Muscle of leg (tissue), 11 donors: Measurements from ENCODE around the gene IKZF1. TPM values are rescaled to one million over a fixed set of nuclear protein-coding genes. Genes with fewer than 3 reads are reported as not detected.

Source experiments
- DNase-seq: peaks from one replicate; pipeline ENCODE4 v3.0.0; 2013
- H3K27ac ChIP-seq: one replicate; pipeline ENCODE4 v1.5.1; 2013; ENCODE audit warnings: mild to moderate bottlenecking, low read length, control low read depth
- H3K27me3 ChIP-seq: one replicate; pipeline ENCODE4 v1.6.1; 2013; ENCODE audit warnings: low read length; ENCODE audit not compliant: control insufficient read depth, insufficient read depth
- H3K36me3 ChIP-seq: one replicate; pipeline ENCODE4 v1.6.1; 2013; ENCODE audit warnings: low read length; ENCODE audit not compliant: control insufficient read depth, insufficient read depth
- H3K4me1 ChIP-seq: one replicate; pipeline ENCODE4 v1.6.1; 2013; ENCODE audit warnings: low read length; ENCODE audit not compliant: control insufficient read depth, insufficient read depth
- H3K4me3 ChIP-seq: one replicate; pipeline ENCODE4 v1.5.1; 2013; ENCODE audit warnings: low read length, control low read depth
- H3K9me3 ChIP-seq: replicated peaks from 2 replicates; pipeline ENCODE4 v1.6.1; 2013; ENCODE audit warnings: low read depth, low read length; ENCODE audit not compliant: control insufficient read depth
- WGBS: methylation state at CpG from one replicate; pipeline ENCODE4 v1.1.5; 2013; ENCODE audit warnings: missing lambda C conversion rate; ENCODE audit not compliant: insufficient coverage; 5-methylcytosine and 5-hydroxymethylcytosine counted together
- polyA plus RNA-seq, 8 donors: library from polyadenylated mRNA; unstranded; fragments of 120-200 nt; gene quantifications; one replicate each; pipeline versions ENCODE4 v1.2.1 to v1.2.3, GENCODE V29; 2013; ENCODE audit warnings: inconsistent platforms in 1 of 8, low replicate concordance in 1 of 8; ENCODE audit not compliant: insufficient read length in 8 of 8, insufficient read depth in 1 of 8
- total RNA-seq: library from RNA; stranded (reverse); fragments of 120-200 nt; gene quantifications from one replicate; pipeline ENCODE4 v1.2.4, GENCODE V29; 2013

IKZF1 gene
- total and polyA plus RNA-seq, 9 donors, result 1.1 to 2.1 (median 1.6) TPM

DNA sequence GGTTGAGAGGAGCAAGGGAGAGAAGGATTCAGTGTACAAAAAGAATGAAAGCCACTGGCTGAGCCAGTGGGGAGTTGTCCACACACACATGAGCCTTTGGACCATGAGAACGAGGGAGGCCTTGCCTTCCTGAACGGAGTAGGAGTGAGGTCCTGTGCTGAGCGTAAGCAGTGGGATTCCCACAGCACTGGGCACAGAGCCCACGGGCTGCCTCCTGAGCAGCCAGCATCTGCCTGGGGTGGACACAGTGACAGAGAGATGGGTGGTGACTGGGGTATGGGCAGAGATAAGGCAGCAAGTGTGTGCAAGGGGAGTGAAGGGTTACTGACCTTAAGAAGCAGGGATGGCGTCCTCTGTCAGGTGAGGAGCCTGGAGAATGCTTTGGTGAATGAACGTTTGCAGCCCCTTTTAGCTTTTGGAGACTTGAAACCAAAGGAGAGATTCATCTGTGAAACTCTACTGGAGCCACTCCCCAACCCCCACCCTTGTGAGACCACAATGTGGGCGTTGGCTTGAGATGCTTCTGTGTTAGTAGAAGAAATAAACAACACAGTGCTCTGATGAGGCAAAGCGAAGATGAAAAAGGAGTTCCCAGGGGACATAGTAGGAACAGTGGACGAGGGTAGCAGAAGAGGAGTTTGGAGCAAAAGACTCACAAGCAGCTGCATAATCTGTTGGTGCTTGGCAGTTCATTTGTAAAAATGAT, 89.2 kb downstream of the IKZF1 start:
- DNase-seq, result no peak
- Histone ChIP-seq H3K27me3 (peaks cover 4% of the 10 kb centered on the region), H3K27ac (no peak overlapping the region), H3K9me3 (no peaks in the 10 kb centered on the region), H3K36me3 (no peaks in the 10 kb centered on the region), H3K4me3 (no peak overlapping the region), H3K4me1 (no peaks in the 10 kb centered on the region)
- 71% methylated on average over 5 of the region's 9 CpGs for WGBS

DNA sequence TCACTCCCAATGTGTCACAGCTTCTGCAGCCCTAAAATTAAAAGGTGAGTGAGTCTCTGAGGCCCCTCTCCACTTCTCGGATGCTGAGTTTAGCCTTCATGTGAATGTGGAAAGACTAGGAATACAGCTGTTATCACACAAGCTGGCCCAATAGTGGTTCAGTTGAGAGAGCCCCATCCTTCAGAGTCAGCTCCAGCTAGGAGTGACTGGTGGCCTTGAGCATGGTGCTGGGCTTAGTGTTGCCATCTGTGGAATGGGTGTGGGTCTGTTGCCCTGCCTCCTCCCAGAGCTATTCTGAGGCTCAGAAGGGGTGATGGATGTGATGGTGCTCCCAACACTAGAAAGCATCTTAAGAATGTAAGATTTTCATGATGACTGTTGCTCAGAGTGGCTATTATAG, 89.8 kb downstream of the IKZF1 start:
- Histone ChIP-seq H3K4me3 (no peak overlapping the region), H3K36me3 (no peaks in the 10 kb centered on the region), H3K4me1 (no peaks in the 10 kb centered on the region), H3K9me3 (no peaks in the 10 kb centered on the region), H3K27me3 (peaks cover 4% of the 10 kb centered on the region), H3K27ac (no peak overlapping the region)
- no peak for DNase-seq
- 60% methylated on average over 1 of the region's 1 CpG for WGBS

DNA sequence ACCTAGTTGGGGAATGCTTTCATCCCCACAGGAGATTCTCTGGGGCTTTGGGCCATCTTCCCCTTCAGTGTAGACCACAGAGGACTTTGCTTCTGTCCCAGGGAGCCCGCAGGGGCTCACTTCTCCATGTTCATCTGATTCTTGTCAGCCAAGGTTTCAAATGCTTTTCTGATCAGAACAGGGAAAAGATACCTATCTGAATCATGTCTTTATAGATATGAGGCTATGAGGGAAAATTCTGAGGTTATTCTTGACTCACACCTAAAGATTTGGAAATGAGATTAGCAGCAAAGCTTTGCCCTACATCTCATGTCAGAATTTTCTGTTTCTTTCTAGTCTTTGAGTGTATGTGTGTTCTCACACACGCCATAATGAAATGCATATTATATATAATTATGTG, 92.3 kb downstream of the IKZF1 start:
- H3K4me1 ChIP-seq, result no peaks in the 10 kb centered on the region
- no peak overlapping the region for H3K27ac ChIP-seq
- no peak for DNase-seq
- no peak overlapping the region for H3K4me3 ChIP-seq
- no peaks in the 10 kb centered on the region for H3K9me3 ChIP-seq
- 80% methylated on average over 1 of the region's 2 CpGs for WGBS
- peaks cover 21% of the 10 kb centered on the region for H3K27me3 ChIP-seq
- H3K36me3 ChIP-seq, result no peaks in the 10 kb centered on the region

DNA sequence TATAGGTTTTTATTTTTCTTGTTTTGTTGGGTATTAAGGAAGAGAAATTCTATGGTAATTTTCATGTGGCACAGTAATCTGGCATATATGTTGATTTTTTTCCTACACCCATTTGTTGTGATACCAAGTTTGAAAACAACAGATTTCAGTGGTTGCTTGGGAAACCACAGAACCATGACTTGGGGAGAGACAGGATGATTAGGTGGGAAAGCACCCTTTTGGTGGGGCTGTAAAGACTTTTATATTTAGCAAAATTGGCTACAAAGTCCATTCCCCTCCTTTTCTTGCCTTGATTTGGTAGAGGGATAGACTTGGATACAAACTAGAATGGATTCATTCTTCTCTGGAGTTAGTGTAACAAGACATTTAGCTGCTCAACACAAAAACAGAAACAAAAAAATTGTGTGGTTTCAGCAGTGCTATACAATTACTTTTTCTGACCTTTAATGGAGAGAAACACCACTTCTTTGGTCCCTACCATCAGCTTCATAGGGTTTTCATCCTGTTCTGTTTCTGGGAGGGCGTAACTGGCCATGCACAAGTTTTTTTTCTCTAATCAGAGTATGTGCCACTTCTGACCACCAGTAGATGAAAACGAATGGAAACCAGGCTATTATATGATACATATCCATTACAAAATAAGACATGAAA, 92.9 kb downstream of the IKZF1 start:
- Histone ChIP-seq H3K27me3 (peaks cover 24% of the 10 kb centered on the region), H3K4me1 (no peaks in the 10 kb centered on the region), H3K27ac (no peak overlapping the region), H3K36me3 (no peaks in the 10 kb centered on the region), H3K4me3 (no peak overlapping the region), H3K9me3 (no peaks in the 10 kb centered on the region)
- DNase-seq, result no peak
- WGBS, result no CpG with 5 or more reads among the region's 2 CpGs

DNA sequence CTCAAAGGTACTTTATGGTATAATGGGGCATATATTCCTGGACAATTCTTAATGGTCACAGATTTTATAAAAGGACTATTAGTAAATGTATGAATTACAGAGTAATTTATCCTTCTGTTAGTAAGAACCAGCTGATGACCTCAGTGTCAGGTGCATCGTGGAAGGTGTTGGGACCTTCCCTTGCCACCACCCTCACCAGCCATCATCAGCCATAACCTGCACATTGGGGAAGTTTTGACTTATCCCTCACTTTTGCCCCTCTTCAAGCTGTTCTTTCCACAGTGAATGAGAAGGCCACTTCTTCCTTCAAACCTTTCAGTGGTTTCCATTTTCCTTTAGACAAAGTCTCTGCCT, 93.4 kb downstream of the IKZF1 start:
- Histone ChIP-seq H3K4me3 (no peak overlapping the region), H3K27ac (no peak overlapping the region), H3K27me3 (peaks cover 24% of the 10 kb centered on the region), H3K9me3 (no peaks in the 10 kb centered on the region), H3K4me1 (no peaks in the 10 kb centered on the region), H3K36me3 (no peaks in the 10 kb centered on the region)
- 89% methylated on average over 1 of the region's 1 CpG for WGBS
- no peak for DNase-seq

DNA sequence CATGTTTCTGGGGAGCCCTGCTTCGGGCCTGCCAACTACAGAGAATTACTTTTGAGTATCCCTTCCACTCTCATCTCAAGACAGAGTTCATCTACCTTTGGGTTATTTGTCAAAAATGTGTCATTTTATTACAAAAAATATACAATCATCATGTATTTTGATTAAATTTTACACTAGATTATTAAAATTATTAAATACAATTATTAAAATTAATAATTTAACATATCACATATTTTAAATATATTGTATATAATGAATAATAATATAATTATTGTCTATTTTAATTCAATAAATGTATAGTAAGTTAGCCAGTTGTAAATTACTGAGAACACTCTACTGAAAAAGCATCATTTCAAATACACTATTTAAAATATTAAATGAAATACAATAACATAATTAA, 94.7 kb downstream of the IKZF1 start:
- H3K9me3 ChIP-seq, result no peaks in the 10 kb centered on the region
- H3K4me3 ChIP-seq, result no peak overlapping the region
- no peak for DNase-seq
- no peaks in the 10 kb centered on the region for H3K4me1 ChIP-seq
- H3K36me3 ChIP-seq, result no peaks in the 10 kb centered on the region
- no CpG with 5 or more reads among the region's 1 CpG for WGBS
- no peak overlapping the region for H3K27ac ChIP-seq
- peaks cover 24% of the 10 kb centered on the region for H3K27me3 ChIP-seq

DNA sequence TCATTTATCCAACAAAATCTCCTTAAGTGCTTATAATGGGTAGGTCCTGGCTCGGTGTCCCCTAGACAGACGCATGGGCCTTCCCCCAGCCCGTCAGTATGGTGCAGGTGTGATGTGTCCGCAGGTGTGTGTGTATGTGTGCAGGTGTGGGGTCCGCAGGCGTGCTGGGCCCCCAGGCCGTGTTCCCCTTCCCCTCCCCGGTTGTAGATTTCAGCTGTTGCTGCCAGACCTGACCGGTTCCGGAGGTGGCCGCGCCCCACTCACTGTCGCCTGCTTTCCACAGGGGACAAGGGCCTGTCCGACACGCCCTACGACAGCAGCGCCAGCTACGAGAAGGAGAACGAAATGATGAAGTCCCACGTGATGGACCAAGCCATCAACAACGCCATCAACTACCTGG, 95.1 kb downstream of the IKZF1 start:
- peaks cover 24% of the 10 kb centered on the region for H3K27me3 ChIP-seq
- DNase-seq, result no peak
- no peaks in the 10 kb centered on the region for H3K4me1 ChIP-seq
- no peak overlapping the region for H3K4me3 ChIP-seq
- WGBS, result 29% methylated on average over 17 of the region's 21 CpGs
- H3K36me3 ChIP-seq, result no peaks in the 10 kb centered on the region
- no peaks in the 10 kb centered on the region for H3K9me3 ChIP-seq
- H3K27ac ChIP-seq, result no peak overlapping the region

DNA sequence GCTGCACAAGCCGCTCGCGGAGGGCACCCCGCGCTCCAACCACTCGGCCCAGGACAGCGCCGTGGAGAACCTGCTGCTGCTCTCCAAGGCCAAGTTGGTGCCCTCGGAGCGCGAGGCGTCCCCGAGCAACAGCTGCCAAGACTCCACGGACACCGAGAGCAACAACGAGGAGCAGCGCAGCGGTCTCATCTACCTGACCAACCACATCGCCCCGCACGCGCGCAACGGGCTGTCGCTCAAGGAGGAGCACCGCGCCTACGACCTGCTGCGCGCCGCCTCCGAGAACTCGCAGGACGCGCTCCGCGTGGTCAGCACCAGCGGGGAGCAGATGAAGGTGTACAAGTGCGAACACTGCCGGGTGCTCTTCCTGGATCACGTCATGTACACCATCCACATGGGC, 95.6 kb downstream of the IKZF1 start:
- no peaks in the 10 kb centered on the region for H3K9me3 ChIP-seq
- peaks cover 24% of the 10 kb centered on the region for H3K27me3 ChIP-seq
- no peaks in the 10 kb centered on the region for H3K4me1 ChIP-seq
- no peak overlapping the region for H3K27ac ChIP-seq
- DNase-seq, result no peak
- 14% methylated on average over 41 of the region's 41 CpGs for WGBS
- no peak overlapping the region for H3K4me3 ChIP-seq
- H3K36me3 ChIP-seq, result no peaks in the 10 kb centered on the region

DNA sequence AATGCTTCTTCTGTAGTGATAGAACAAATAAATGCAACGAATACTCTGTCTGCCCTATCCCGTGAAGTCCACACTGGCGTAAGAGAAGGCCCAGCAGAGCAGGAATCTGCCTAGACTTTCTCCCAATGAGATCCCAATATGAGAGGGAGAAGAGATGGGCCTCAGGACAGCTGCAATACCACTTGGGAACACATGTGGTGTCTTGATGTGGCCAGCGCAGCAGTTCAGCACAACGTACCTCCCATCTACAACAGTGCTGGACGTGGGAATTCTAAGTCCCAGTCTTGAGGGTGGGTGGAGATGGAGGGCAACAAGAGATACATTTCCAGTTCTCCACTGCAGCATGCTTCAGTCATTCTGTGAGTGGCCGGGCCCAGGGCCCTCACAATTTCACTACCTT, 99.9 kb downstream of the IKZF1 start:
- Histone ChIP-seq H3K27me3 (peaks cover 24% of the 10 kb centered on the region), H3K4me3 (no peak overlapping the region), H3K27ac (no peak overlapping the region), H3K4me1 (no peaks in the 10 kb centered on the region), H3K9me3 (no peaks in the 10 kb centered on the region), H3K36me3 (no peaks in the 10 kb centered on the region)
- 82% methylated on average over 3 of the region's 7 CpGs for WGBS
- no peak for DNase-seq

DNA sequence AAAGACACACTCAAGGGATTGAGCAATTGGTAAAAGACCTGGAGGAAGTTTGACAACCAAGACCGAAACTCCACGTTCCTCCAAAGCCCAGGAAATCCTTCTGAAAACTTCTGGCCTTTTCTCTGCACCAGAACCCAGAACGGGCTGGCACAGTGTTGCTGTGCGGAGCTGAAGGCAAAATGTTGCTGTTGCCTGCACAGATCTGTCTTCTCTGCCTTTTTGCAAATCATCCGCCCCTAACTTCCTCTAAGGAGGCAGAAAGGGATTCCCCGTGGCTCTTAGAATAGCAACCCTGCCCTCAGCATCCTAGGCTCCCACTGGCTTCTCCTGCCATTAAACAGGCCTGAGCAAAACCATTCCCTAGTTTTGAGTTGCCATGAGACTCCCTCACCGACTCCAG, 100.7 kb downstream of the IKZF1 start:
- peak; percentile 3 for DNase-seq
- WGBS, result 84% methylated on average over 7 of the region's 7 CpGs
- no peak overlapping the region for H3K27ac ChIP-seq
- no peaks in the 10 kb centered on the region for H3K9me3 ChIP-seq
- H3K36me3 ChIP-seq, result no peaks in the 10 kb centered on the region
- H3K4me1 ChIP-seq, result no peaks in the 10 kb centered on the region
- peaks cover 16% of the 10 kb centered on the region for H3K27me3 ChIP-seq
- no peak overlapping the region for H3K4me3 ChIP-seq
